GM12878 (cell line): ENCODE data around the gene NR6A1. TPM values are rescaled to one million over a fixed set of nuclear protein-coding genes. Genes with fewer than 3 reads are reported as not detected.

Experiments
- ATAC-seq: fragments of 200-7000 bp; cut with Tn5 transposase; 3 replicates; pipeline ENCODE4 v1.9.1; 2020; ENCODE audit warnings: mild to moderate bottlenecking, moderate library complexity
- BruUV-seq: library from RNA; stranded (reverse); fragments of 400-500 nt; replicated peaks from 2 replicates; lab custom pipeline; 2021; lab: Mats Ljungman, UMichigan
- CTCF ChIA-PET: fragments of 300-600 bp; sonication (Branson Sonifier 250); formaldehyde crosslinking; extraction: SDS; loops from one replicate; lab custom pipeline; 2021; ENCODE audit warnings: inconsistent platforms; lab: Yijun Ruan, JAX
- POLR2A ChIA-PET: fragments of 350-600 bp; formaldehyde crosslinking; extraction: SDS; loops from one replicate; lab custom pipeline; 2021; ENCODE audit warnings: inconsistent platforms; lab: Charles Lee
- RAD21 ChIA-PET: fragments of 300-600 bp; sonication (Branson Sonifier 250); formaldehyde crosslinking; loops from one replicate; lab custom pipeline; 2023; ENCODE audit warnings: antibody characterized with exemption; ENCODE audit not compliant: unreplicated experiment; lab: Charles Lee
- SMC1A ChIA-PET: fragments of 300-600 bp; sonication (Branson Sonifier 250); formaldehyde crosslinking; loops from one replicate; lab custom pipeline; 2023; ENCODE audit not compliant: unreplicated experiment, uncharacterized antibody; lab: Charles Lee
- DNase-seq: peaks from one replicate; pipeline ENCODE4 v3.0.0-alpha.2; 2011; ENCODE audit warnings: low read depth, low spot score
- FAIRE-seq: peaks from 3 replicates; lab custom pipeline; 2011; peaks lifted over from hg19 to GRCh38; lab: Jason Lieb, UNC
- H2AFZ ChIP-seq: 2 replicates; pipeline ENCODE4 v1.6.0; 2011; ENCODE audit warnings: low read depth, low read length, control low read depth; ENCODE audit not compliant: control insufficient read depth
- H3K27ac ChIP-seq: 2 replicates; pipeline ENCODE4 v1.5.1; 2011; ENCODE audit warnings: control low read depth; ENCODE audit not compliant: control insufficient read depth, insufficient read depth
- H3K27me3 ChIP-seq, 2 experiments: replicated peaks in 1 of 2; 2 replicates each; pipeline versions ENCODE4 v1.6.0 to v1.6.1; 2011; ENCODE audit warnings: low read length in 1 of 2; ENCODE audit not compliant: control insufficient read depth in 2 of 2, insufficient read depth in 2 of 2
- H3K36me3 ChIP-seq, 2 experiments: 2 replicates each; pipeline ENCODE4 v1.5.1; 2011; ENCODE audit warnings: low read length in 1 of 2; ENCODE audit not compliant: control insufficient read depth in 2 of 2, insufficient read depth in 2 of 2
- H3K4me1 ChIP-seq: 2 replicates; pipeline ENCODE4 v1.6.1; 2011; ENCODE audit warnings: mild to moderate bottlenecking, low read length, moderate library complexity, mixed read lengths; ENCODE audit not compliant: control insufficient read depth, insufficient read depth
- H3K4me2 ChIP-seq: 2 replicates; pipeline ENCODE4 v1.6.0; 2011; ENCODE audit warnings: control low read depth; ENCODE audit not compliant: control insufficient read depth, insufficient read depth
- H3K4me3 ChIP-seq: fragments of 200-600 bp; sonication (generic); 2 replicates; pipeline ENCODE4 v1.5.1; 2016
- H3K79me2 ChIP-seq: 2 replicates; pipeline ENCODE4 v1.6.0; 2011; ENCODE audit warnings: low read length; ENCODE audit not compliant: control insufficient read depth, insufficient read depth
- H3K9ac ChIP-seq: 2 replicates; pipeline ENCODE4 v1.8.0; 2011; ENCODE audit warnings: low read length, control low read depth, mixed read lengths; ENCODE audit not compliant: control insufficient read depth, insufficient read depth
- H3K9me3 ChIP-seq: replicated peaks from 3 replicates; pipeline ENCODE4 v1.5.1; 2011; ENCODE audit warnings: mild to moderate bottlenecking, low read length; ENCODE audit not compliant: control insufficient read depth, insufficient read depth
- H4K20me1 ChIP-seq: 2 replicates; pipeline ENCODE4 v1.6.0; 2011; ENCODE audit not compliant: control insufficient read depth, insufficient read depth
- ATF7 ChIP-seq: fragments of 450-650 bp; IDR thresholded peaks from 2 replicates; pipeline ENCODE4 v1.6.1; 2016; ENCODE audit warnings: low read depth, mild to moderate bottlenecking
- BCL11A ChIP-seq: IDR thresholded peaks from 2 replicates; pipeline ENCODE4 v1.6.1; 2011; ENCODE audit warnings: low read depth, low read length
- BRCA1 ChIP-seq: IDR thresholded peaks from 2 replicates; pipeline ENCODE4 v1.6.1; 2011; ENCODE audit warnings: low read depth, low read length, improper control_type of control experiment
- CEBPB ChIP-seq, 2 experiments: fragments of 150-350 bp in 1 of 2; IDR thresholded peaks; 2 replicates each; pipeline ENCODE4 v1.6.1; 2012 to 2014; ENCODE audit warnings: low read depth in 2 of 2, low read length in 2 of 2, borderline replicate concordance in 1 of 2, inconsistent platforms in 1 of 2
- GABPA ChIP-seq: IDR thresholded peaks from 2 replicates; pipeline ENCODE4 v1.6.1; 2014; ENCODE audit warnings: antibody characterized with exemption, low read depth, mild to moderate bottlenecking, inconsistent platforms
- HDAC6 ChIP-seq: fragments of 200-600 bp; sonication (generic); IDR thresholded peaks from one replicate; pipeline ENCODE4 v1.8.0; 2017; ENCODE audit warnings: antibody characterized with exemption; ENCODE audit not compliant: unreplicated experiment
- MXI1 ChIP-seq: fragments of 150-350 bp; IDR thresholded peaks from 2 replicates; pipeline ENCODE4 v1.6.1; 2011; ENCODE audit warnings: low read depth, mild to moderate bottlenecking, inconsistent platforms, low read length, improper control_type of control experiment
- MYB ChIP-seq: fragments of 150-350 bp; IDR thresholded peaks from 2 replicates; pipeline ENCODE4 v1.6.1; 2014; ENCODE audit warnings: mild to moderate bottlenecking, low read depth, low read length, borderline replicate concordance
- NFYB ChIP-seq: IDR thresholded peaks from 2 replicates; pipeline ENCODE4 v1.6.1; 2011; ENCODE audit warnings: low read depth, mild to moderate bottlenecking, low read length, improper control_type of control experiment, moderate library complexity; ENCODE audit not compliant: insufficient read depth
- NR2F1 ChIP-seq: fragments of 450-650 bp; conservative IDR thresholded peaks from 2 replicates; pipeline ENCODE4 v1.6.1; 2017; ENCODE audit warnings: mild to moderate bottlenecking
- PKNOX1 ChIP-seq: fragments of 450-650 bp; IDR thresholded peaks from 2 replicates; pipeline ENCODE4 v1.6.1; 2016; ENCODE audit warnings: mild to moderate bottlenecking
- POLR2A ChIP-seq: IDR thresholded peaks from 2 replicates; pipeline ENCODE4 v1.6.1; 2011; ENCODE audit warnings: low read depth, mild to moderate bottlenecking, low read length
- RAD51 ChIP-seq: fragments of 450-650 bp; IDR thresholded peaks from 2 replicates; pipeline ENCODE4 v1.6.1; 2016; ENCODE audit warnings: moderate library complexity, mild to moderate bottlenecking, inconsistent platforms
- RB1 ChIP-seq: fragments of 450-650 bp; formaldehyde crosslinking; IDR thresholded peaks from 2 replicates; pipeline ENCODE4 v1.6.1; 2017; ENCODE audit warnings: mild to moderate bottlenecking, borderline replicate concordance
- RELA ChIP-seq: fragments of 450-650 bp; IDR thresholded peaks from 2 replicates; pipeline ENCODE4 v1.8.0; 2014; ENCODE audit warnings: borderline replicate concordance; ENCODE audit not compliant: partially characterized antibody
- SKIL ChIP-seq: fragments of 450-650 bp; IDR thresholded peaks from 2 replicates; pipeline ENCODE4 v1.6.1; 2017; ENCODE audit warnings: mild to moderate bottlenecking, low read depth, inconsistent platforms; ENCODE audit not compliant: poor library complexity, severe bottlenecking
- SMC3 ChIP-seq: IDR thresholded peaks from 2 replicates; pipeline ENCODE4 v1.6.1; 2011; ENCODE audit warnings: low read length, improper control_type of control experiment, borderline replicate concordance
- USF1 ChIP-seq: IDR thresholded peaks from 2 replicates; pipeline ENCODE4 v1.6.1; 2011; ENCODE audit warnings: borderline replicate concordance, low read depth, mild to moderate bottlenecking, moderate library complexity, mixed read lengths, low read length; ENCODE audit not compliant: insufficient read depth; ENCODE audit errors: extremely low read length
- WGBS: methylation state at CpG from one replicate; pipeline ENCODE4 v1.1.6; 2016; ENCODE audit warnings: low lambda C conversion rate; ENCODE audit not compliant: insufficient replicate concordance, insufficient coverage; ENCODE audit errors: missing lambda C conversion rate; 5-methylcytosine and 5-hydroxymethylcytosine counted together
- in situ Hi-C: fragments of 300-500 bp; cut with MboI; formaldehyde crosslinking; loops from 9 replicates; pipeline ENCODE4 v1.14.3; 2018; ENCODE audit warnings: mixed read lengths
- intact Hi-C: fragments of 100-400 bp; cut with micrococcal nuclease; formaldehyde crosslinking; loops from one replicate; pipeline ENCODE4 v1.14.2; 2022; ENCODE audit not compliant: unreplicated experiment
- polyA plus RNA-seq, 11 experiments: library from polyadenylated mRNA; depleted of rRNA in 4 of 11; unstranded in 6 of 11; stranded (reverse) in 5 of 11; fragments of >200 nt; fragmentation: Nextera tagmentation in 4 of 11; fragmentation: Illumina TruSeq in 1 of 11; extraction: Ambion mirVana in 4 of 11; extraction: Trizol in 1 of 11; gene quantifications; 1 replicate in 1 of 11; 2 replicates in 10 of 11; pipeline versions ENCODE4 v1.2.1 to v1.2.3, GENCODE V29; 2011 to 2016; ENCODE audit warnings: inconsistent platforms in 2 of 11, missing spikeins in 2 of 11, low read depth in 1 of 11
- total RNA-seq, 4 experiments: library from RNA; depleted of rRNA in 3 of 4; stranded (reverse); fragments of >200 nt in 3 of 4; fragmentation: Illumina TruSeq in 1 of 4; extraction: Trizol in 1 of 4; gene quantifications; 2 replicates each; pipeline versions ENCODE4 v1.2.1 to v1.2.3, GENCODE V29; 2013 to 2021

NR6A1 gene
- total and polyA plus RNA-seq, 10 of the 15 experiments (the other 5 are each of a cell fraction or from before 2014, with no cell fraction given), result 1.2 to 9.2 (median 4.6) TPM

- Histone ChIP-seq H3K4me3 (no peak overlapping the region), H3K4me1 (peaks cover 5% of the 10 kb centered on the region; the same call in 1 of the 2 replicates), H4K20me1 (no peaks in the 10 kb centered on the region), H3K27ac (no peak overlapping the region), H2AFZ (no peak overlapping the region), H3K79me2 (no peaks in the 10 kb centered on the region), H3K9me3 (no peaks in the 10 kb centered on the region), H3K36me3 (no peaks in the 10 kb centered on the region), H3K4me2 (no peak overlapping the region), H3K9ac (no peak overlapping the region), H3K27me3 (no peaks in the 10 kb centered on the region)
- SMC1A ChIA-PET, result no interaction called here
- RAD21 ChIA-PET, result interaction anchor here (1.5 kb wide), 1 partner anchor 62 kb away, joined by 3 read pairs; no protein-coding TSS in a partner anchor
- 95% methylated on average over 39 of the region's 39 CpGs for WGBS
- ATAC-seq, result no peak
- CTCF ChIA-PET, result interaction anchor here (0.6 to 0.8 kb wide), 2 partner anchors 113 to 1646 kb away, joined by 3 to 4 read pairs; no protein-coding TSS in a partner anchor
- POLR2A ChIA-PET, result no interaction called here
- in situ Hi-C loops, result no loop called here
- no peak for DNase-seq
- intact Hi-C loops, result no loop called here
- no peak for TF ChIP-seq RELA
- no peak for TF ChIP-seq ATF7
- TF ChIP-seq HDAC6, result no peak
- TF ChIP-seq NFYB, result no peak
- no peak for TF ChIP-seq SKIL
- no peak for TF ChIP-seq BRCA1
- no peak for TF ChIP-seq RB1
- TF ChIP-seq NR2F1, result no peak
- TF ChIP-seq GABPA, result no peak
- no peak for TF ChIP-seq CEBPB (IDR thresholded peaks at IDR 0.05; ENCODE audit: borderline replicate concordance in 1 of 2, low read depth in 2 of 2, low read length in 2 of 2)
- TF ChIP-seq MYB, result no peak
- no peak for TF ChIP-seq MXI1
- no peak for TF ChIP-seq POLR2A
- TF ChIP-seq SMC3, result no peak
- TF ChIP-seq RAD51, result no peak
- no peak for TF ChIP-seq PKNOX1
- TF ChIP-seq USF1, result no peak
- TF ChIP-seq BCL11A, result no peak
- no peak for FAIRE-seq
- no TSS peak for BruUV-seq
These were observed 171.9 kb downstream of the NR6A1 start for GRCh38 chr9:124599121-124599795.
